ENCODE data around the gene EIF1. TPM values are rescaled to one million over a fixed set of nuclear protein-coding genes. Genes with fewer than 3 reads are reported as not detected.

The EIF1 gene
- total and polyA plus RNA-seq, 2 donors (not counting 1 experiment from before 2014, with no cell fraction given): 773 to 2,045 TPM

- Mint-ChIP-seq H3K4me1 (no peaks in the 10 kb centered on the region), H3K9me3 (ENCODE audit: insufficient read depth) (no peaks in the 10 kb centered on the region), H3K27ac (no peak overlapping the region), H3K27me3 (no peaks in the 10 kb centered on the region), H3K4me3 (no peak overlapping the region)
- ATAC-seq (ENCODE audit: low read depth): no peak
- Histone ChIP-seq H3K4me3 (ENCODE audit: control extremely low read depth in 1 of 5, extremely low read depth in 1 of 5, insufficient read depth in 1 of 5, low read depth in 2 of 5, low read length in 4 of 5) (no peak overlapping the region), H3K4me2 (replicated peaks; ENCODE audit: low read depth, low read length, poor library complexity, severe bottlenecking) (no peak overlapping the region), H3K9ac (ENCODE audit: low read length) (no peak overlapping the region), H3K36me3 (replicated peaks in 1 of 2; ENCODE audit: control extremely low read depth in 1 of 2, control insufficient read depth in 1 of 2, extremely low read depth in 1 of 2, insufficient read depth in 2 of 2, low read length in 1 of 2) (no peaks in the 10 kb centered on the region), H2AFZ (ENCODE audit: insufficient read depth, low read depth, low read length, poor library complexity, severe bottlenecking) (no peak overlapping the region), H3K27ac (ENCODE audit: low read length in 2 of 2) (no peak overlapping the region), H3K79me2 (ENCODE audit: control insufficient read depth, insufficient read depth, low read length) (no peaks in the 10 kb centered on the region), H3K27me3 (replicated peaks in 1 of 4; ENCODE audit: control extremely low read depth in 1 of 4, control insufficient read depth in 3 of 4, insufficient read depth in 4 of 4, low read length in 3 of 4) (no peaks in the 10 kb centered on the region), H4K20me1 (ENCODE audit: control insufficient read depth, insufficient read depth, low read length, poor library complexity, severe bottlenecking) (no peaks in the 10 kb centered on the region), H3K9me3 (ENCODE audit: control extremely low read depth in 1 of 3, control insufficient read depth in 2 of 3, insufficient read depth in 1 of 3, low read length in 2 of 3) (no peaks in the 10 kb centered on the region), H3K4me1 (ENCODE audit: control insufficient read depth in 2 of 2, insufficient read depth in 2 of 2, low read length in 2 of 2) (no peaks in the 10 kb centered on the region)
- intact Hi-C loops (cut with micrococcal nuclease): no loop called here
- ChIA-PET POLR2A (no interaction called here), CTCF (interaction anchor here (11.9 kb wide), 1 partner anchor 10 kb away, joined by 438 read pairs; no protein-coding TSS in a partner anchor)
- 90% methylated on average over 19 of the region's 24 CpGs for WGBS (ENCODE audit: insufficient coverage)
- no peak for TF ChIP-seq CTCF (IDR thresholded peaks at IDR 0.05)
- TF ChIP-seq EZH2 (IDR thresholded peaks at IDR 0.05; ENCODE audit: borderline replicate concordance, insufficient read depth, low read depth, low read length, poor library complexity, severe bottlenecking): no peak
- DNase-seq: no peak
Observed at GRCh38 chr17:41654678-41655607, 33.7 kb upstream of the EIF1 start.

- intact Hi-C loops (cut with micrococcal nuclease): no loop called here
- POLR2A ChIA-PET: no interaction called here
- H3K27ac Mint-ChIP-seq: no peak overlapping the region
- H3K4me3 ChIP-seq (ENCODE audit: control extremely low read depth in 1 of 5, extremely low read depth in 1 of 5, insufficient read depth in 1 of 5, low read depth in 2 of 5, low read length in 4 of 5): no peak overlapping the region
- no peak overlapping the region for H2AFZ ChIP-seq (ENCODE audit: insufficient read depth, low read depth, low read length, poor library complexity, severe bottlenecking)
- ATAC-seq (ENCODE audit: low read depth) (no peak), DNase-seq (no peak)
- H3K4me3 Mint-ChIP-seq: no peak overlapping the region
- H3K27me3 Mint-ChIP-seq: no peaks in the 10 kb centered on the region
- no peaks in the 10 kb centered on the region for H3K4me1 ChIP-seq (ENCODE audit: control insufficient read depth in 2 of 2, insufficient read depth in 2 of 2, low read length in 2 of 2)
- H3K4me1 Mint-ChIP-seq: no peaks in the 10 kb centered on the region
- no peaks in the 10 kb centered on the region for H3K27me3 ChIP-seq (replicated peaks in 1 of 4; ENCODE audit: control extremely low read depth in 1 of 4, control insufficient read depth in 3 of 4, insufficient read depth in 4 of 4, low read length in 3 of 4)
- 86% methylated on average over 14 of the region's 18 CpGs for WGBS (ENCODE audit: insufficient coverage)
- no peak overlapping the region for H3K27ac ChIP-seq (ENCODE audit: low read length in 2 of 2)
- no peaks in the 10 kb centered on the region for H4K20me1 ChIP-seq (ENCODE audit: control insufficient read depth, insufficient read depth, low read length, poor library complexity, severe bottlenecking)
- no peaks in the 10 kb centered on the region for H3K9me3 ChIP-seq (ENCODE audit: control extremely low read depth in 1 of 3, control insufficient read depth in 2 of 3, insufficient read depth in 1 of 3, low read length in 2 of 3)
- H3K79me2 ChIP-seq (ENCODE audit: control insufficient read depth, insufficient read depth, low read length): no peaks in the 10 kb centered on the region
- CTCF ChIA-PET: interaction anchor here (0.6 kb wide), 1 partner anchor 990 kb away, joined by 4 read pairs; the partner anchor contains the start of gene KRT222
- no peak overlapping the region for H3K4me2 ChIP-seq (replicated peaks; ENCODE audit: low read depth, low read length, poor library complexity, severe bottlenecking)
- H3K9me3 Mint-ChIP-seq (ENCODE audit: insufficient read depth): no peaks in the 10 kb centered on the region
- TF ChIP-seq CTCF (IDR thresholded peaks at IDR 0.05): no peak
- H3K9ac ChIP-seq (ENCODE audit: low read length): no peak overlapping the region
- no peaks in the 10 kb centered on the region for H3K36me3 ChIP-seq (replicated peaks in 1 of 2; ENCODE audit: control extremely low read depth in 1 of 2, control insufficient read depth in 1 of 2, extremely low read depth in 1 of 2, insufficient read depth in 2 of 2, low read length in 1 of 2)
Observed at GRCh38 chr17:41655611-41656111, 33.0 kb upstream of the EIF1 start.

Data from B cell (primary cell).